Inflammatory macrophage (primary cell): Measurements from ENCODE around the gene AQR.
"Not testable (repeated sequence)": the region's sequence is repeated elsewhere in the genome, so short reads cannot be mapped to it uniquely, and the experiment has no call there.

Experiments used
- DNase-seq, 2 donors: peaks; one replicate each; pipeline ENCODE4 v3.0.0-alpha.2; 2020 to 2022

The AQR gene

GRCh38 chr15:34952481-34952880 is 17.1 kb downstream of the AQR start:
- no peak for DNase-seq

GRCh38 chr15:34951993-34952392 is 17.5 kb downstream of the AQR start:
- no peak for DNase-seq

- no peak for DNase-seq
Measured at GRCh38 chr15:34944936-34945335, 24.6 kb downstream of the AQR start.

- DNase-seq = no peak
Measured at GRCh38 chr15:34943711-34944110, 25.8 kb downstream of the AQR start.

- not testable (repeated sequence) for DNase-seq
Measured at GRCh38 chr15:34943264-34943663, 26.3 kb downstream of the AQR start.

GRCh38 chr15:34942363-34942762 is 27.2 kb downstream of the AQR start:
- DNase-seq = no peak

GRCh38 chr15:34941831-34942230 is 27.7 kb downstream of the AQR start:
- no peak for DNase-seq

- no peak for DNase-seq
Measured at GRCh38 chr15:34941185-34941698, 28.3 kb downstream of the AQR start.

- DNase-seq = no peak
Measured at GRCh38 chr15:34933432-34933975, 36.0 kb downstream of the AQR start.

GRCh38 chr15:34928349-34928748 is 41.2 kb downstream of the AQR start:
- DNase-seq = not testable (repeated sequence)

- DNase-seq = no peak
Measured at GRCh38 chr15:34927726-34928125, 41.8 kb downstream of the AQR start.

- DNase-seq = no peak
Measured at GRCh38 chr15:34914317-34914716, 55.2 kb downstream of the AQR start.

- DNase-seq = no peak
Measured at GRCh38 chr15:34905047-34905446, 64.5 kb downstream of the AQR start.

- DNase-seq = no peak
Measured at GRCh38 chr15:34904527-34904926, 65.0 kb downstream of the AQR start.

- DNase-seq = no peak
Measured at GRCh38 chr15:34900748-34901147, 68.8 kb downstream of the AQR start.

GRCh38 chr15:34896183-34896582 is 73.4 kb downstream of the AQR start:
- no peak for DNase-seq

- DNase-seq = no peak
Measured at GRCh38 chr15:34893967-34894366, 75.6 kb downstream of the AQR start.

GRCh38 chr15:34892963-34893591 is 76.5 kb downstream of the AQR start:
- DNase-seq = no peak

GRCh38 chr15:34890424-34890823 is 79.1 kb downstream of the AQR start:
- DNase-seq = no peak

- DNase-seq = no peak
Measured at GRCh38 chr15:34889476-34889875, 80.1 kb downstream of the AQR start.

- no peak for DNase-seq
Measured at GRCh38 chr15:34886134-34886533, 83.4 kb downstream of the AQR start.

- no peak for DNase-seq
Measured at GRCh38 chr15:34883633-34884032, 85.9 kb downstream of the AQR start.

- DNase-seq = no peak
Measured at GRCh38 chr15:34883042-34883441, 86.5 kb downstream of the AQR start.

GRCh38 chr15:34879107-34879506 is 90.4 kb downstream of the AQR start:
- no peak for DNase-seq

- no peak for DNase-seq
Measured at GRCh38 chr15:34876640-34877039, 92.9 kb downstream of the AQR start.
